ENCODE data around the gene IFIT1B.

- TF ChIP-seq KAT2B (IDR thresholded peaks at IDR 0.05; ENCODE audit: low read depth, low read length) (no peak), NFE2L1 (tag; IDR thresholded peaks at IDR 0.05; ENCODE audit: borderline replicate concordance, low read depth) (no peak), HDAC2 (IDR thresholded peaks at IDR 0.05) (no peak), CTCF (IDR thresholded peaks at IDR 0.05 in 2 of 3, conservative IDR thresholded peaks at IDR 0.05 in 1 of 3; ENCODE audit: insufficient read depth in 2 of 3, low read depth in 1 of 3, low read length in 3 of 3) (no peak), EP300 (IDR thresholded peaks at IDR 0.05; ENCODE audit: low read length) (no peak), MEF2D (tag; conservative IDR thresholded peaks at IDR 0.05; ENCODE audit: low read depth) (no peak), TFAP4 (CRISPR knock-in tag; IDR thresholded peaks at IDR 0.05; ENCODE audit: borderline replicate concordance) (no peak), USF2 (CRISPR knock-in tag; IDR thresholded peaks at IDR 0.05) (no peak), MAX (CRISPR knock-in tag; IDR thresholded peaks at IDR 0.05) (no peak), CBX1 (IDR thresholded peaks at IDR 0.05; ENCODE audit: low read depth) (no peak), L3MBTL2 (IDR thresholded peaks at IDR 0.05) (no peak)
Measured at GRCh38 chr10:89431977-89432376, 54.1 kb downstream of the IFIT1B start.

Data from K562 (cell line).